Ascending aorta (tissue), 2 donors: ENCODE data around the gene SCYGR7. TPM values are rescaled to one million over a fixed set of nuclear protein-coding genes. Genes with fewer than 3 reads are reported as not detected.

Source experiments
- DNase-seq, 2 donors: peaks; one replicate each; pipeline ENCODE4 v3.0.0-alpha.2; 2019; ENCODE audit warnings: low spot score in 2 of 2
- H3K27ac ChIP-seq, 2 donors: fragments of 200-600 bp; sonication (generic); one replicate each; pipeline ENCODE4 v1.5.1; 2016 to 2017; ENCODE audit warnings: mild to moderate bottlenecking in 1 of 2
- H3K27me3 ChIP-seq: fragments of 200-600 bp; sonication (generic); one replicate; pipeline ENCODE4 v1.5.1; 2017
- H3K36me3 ChIP-seq, 2 donors: fragments of 200-600 bp; sonication (generic); one replicate each; pipeline ENCODE4 v1.5.1; 2016
- H3K4me1 ChIP-seq, 2 donors: fragments of 200-600 bp; sonication (generic); one replicate each; pipeline ENCODE4 v1.5.1; 2016 to 2017; ENCODE audit warnings: mild to moderate bottlenecking in 1 of 2
- H3K4me3 ChIP-seq, 2 donors: fragments of 200-600 bp; sonication (generic); one replicate each; pipeline ENCODE4 v1.5.1; 2016 to 2017; ENCODE audit warnings: mild to moderate bottlenecking in 1 of 2
- H3K9me3 ChIP-seq, 2 donors: fragments of 200-600 bp; sonication (generic); one replicate each; pipeline ENCODE4 v1.5.1; 2016
- intact Hi-C: fragments of 100-400 bp; cut with DNase I; formaldehyde crosslinking; loops from one replicate; pipeline ENCODE4 v1.15.1; 2023
- total RNA-seq: library from RNA; depleted of rRNA; stranded (reverse); fragments of >200 nt; gene quantifications from one replicate; pipeline ENCODE4 v1.1.0, GENCODE V29; 2016
- TF ChIP-seq, protein P1 (sequence below), 3 experiments: fragments of 200-600 bp in 2 of 3; fragments of 450-650 bp in 1 of 3; sonication (generic) in 2 of 3; IDR thresholded peaks; one replicate each; pipeline ENCODE4 v1.5.1; 2016 to 2019; ENCODE audit warnings: antibody characterized with exemption in 3 of 3, mild to moderate bottlenecking in 1 of 3, moderate library complexity in 1 of 3

Gene SCYGR7
- total RNA-seq, 1 donor from 2014 or later = not detected

DNA sequence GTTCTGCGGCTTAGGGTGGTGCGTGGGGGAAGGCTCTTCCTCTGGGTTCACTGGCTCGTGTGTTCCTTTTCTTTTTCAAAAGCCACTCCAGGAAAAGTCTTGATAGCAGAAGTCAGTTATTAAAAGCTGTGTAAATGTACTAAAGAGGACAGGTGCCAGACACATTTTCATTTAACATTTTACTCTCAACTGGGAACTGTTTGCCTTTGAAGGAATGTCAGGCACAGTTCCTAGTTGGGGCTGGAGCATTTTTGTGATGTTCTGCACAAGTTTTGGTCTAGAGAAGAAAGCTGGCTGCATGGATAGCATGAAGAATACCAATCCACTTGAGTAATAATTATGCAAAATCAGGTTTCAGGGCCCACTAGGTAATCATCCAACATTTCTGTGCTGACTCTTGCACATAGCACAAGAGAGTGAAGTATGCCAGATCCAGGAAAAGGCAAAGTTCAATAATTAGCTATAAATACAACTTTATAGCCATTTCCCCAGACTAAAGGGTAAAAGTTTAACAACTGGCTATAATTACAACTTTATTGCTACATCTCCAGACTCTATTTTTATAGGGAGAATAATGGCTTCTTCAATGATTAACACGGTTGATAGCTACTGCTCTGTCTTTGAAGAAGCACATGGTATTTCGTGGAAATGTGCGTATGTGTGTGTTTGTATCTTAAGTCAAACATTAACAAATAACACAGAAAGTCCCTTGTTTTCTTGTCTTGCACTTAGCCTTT is 33.8 kb downstream of the SCYGR7 start:
- no peak overlapping the region for H3K4me3 ChIP-seq
- H3K27me3 ChIP-seq = no peaks in the 10 kb centered on the region
- H3K27ac ChIP-seq = peak overlapping the region in 1 of 2 donors; percentile 10
- DNase-seq = no peak
- intact Hi-C loops = loop anchor here (5.0 kb wide), 1 partner anchor 125 kb away; no protein-coding TSS in a partner anchor
- TF ChIP-seq, protein P1, sequence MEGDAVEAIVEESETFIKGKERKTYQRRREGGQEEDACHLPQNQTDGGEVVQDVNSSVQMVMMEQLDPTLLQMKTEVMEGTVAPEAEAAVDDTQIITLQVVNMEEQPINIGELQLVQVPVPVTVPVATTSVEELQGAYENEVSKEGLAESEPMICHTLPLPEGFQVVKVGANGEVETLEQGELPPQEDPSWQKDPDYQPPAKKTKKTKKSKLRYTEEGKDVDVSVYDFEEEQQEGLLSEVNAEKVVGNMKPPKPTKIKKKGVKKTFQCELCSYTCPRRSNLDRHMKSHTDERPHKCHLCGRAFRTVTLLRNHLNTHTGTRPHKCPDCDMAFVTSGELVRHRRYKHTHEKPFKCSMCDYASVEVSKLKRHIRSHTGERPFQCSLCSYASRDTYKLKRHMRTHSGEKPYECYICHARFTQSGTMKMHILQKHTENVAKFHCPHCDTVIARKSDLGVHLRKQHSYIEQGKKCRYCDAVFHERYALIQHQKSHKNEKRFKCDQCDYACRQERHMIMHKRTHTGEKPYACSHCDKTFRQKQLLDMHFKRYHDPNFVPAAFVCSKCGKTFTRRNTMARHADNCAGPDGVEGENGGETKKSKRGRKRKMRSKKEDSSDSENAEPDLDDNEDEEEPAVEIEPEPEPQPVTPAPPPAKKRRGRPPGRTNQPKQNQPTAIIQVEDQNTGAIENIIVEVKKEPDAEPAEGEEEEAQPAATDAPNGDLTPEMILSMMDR (IDR thresholded peaks at IDR 0.05) = no peak
- no peaks in the 10 kb centered on the region for H3K36me3 ChIP-seq
- H3K9me3 ChIP-seq = no peaks in the 10 kb centered on the region
- peaks cover 0 to 11% of the 10 kb centered on the region in 2 donors for H3K4me1 ChIP-seq

DNA sequence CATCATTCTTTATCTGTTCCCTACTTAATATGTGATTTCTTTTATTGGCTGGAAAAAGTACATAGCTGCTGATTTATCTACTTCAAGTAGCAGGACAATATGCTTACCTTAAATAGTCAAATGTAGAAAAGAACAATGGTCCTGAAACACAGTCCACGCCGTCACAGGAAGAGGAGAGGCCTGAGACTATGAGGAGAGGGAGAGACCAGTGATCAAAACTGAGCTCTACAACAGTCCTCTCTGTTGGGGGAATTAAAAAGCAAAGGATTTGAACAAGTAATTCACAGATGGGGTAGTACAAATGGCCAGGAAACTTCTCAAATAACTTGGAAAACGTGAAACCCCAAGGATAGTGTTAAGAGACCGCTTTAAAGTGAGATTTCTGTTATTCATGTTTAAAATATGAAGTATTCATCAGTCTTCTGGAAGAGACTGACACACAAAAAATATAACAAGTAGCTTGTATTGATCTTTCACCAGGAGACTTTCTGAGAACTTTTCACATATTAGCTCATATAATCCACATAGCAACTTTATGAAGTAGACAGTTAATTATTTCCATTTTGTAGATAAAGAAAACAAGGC is 37.7 kb downstream of the SCYGR7 start:
- Histone ChIP-seq H3K4me1 (peaks cover 0 to 11% of the 10 kb centered on the region in 2 donors), H3K36me3 (no peaks in the 10 kb centered on the region), H3K27ac (peak overlapping the region; percentile 29 to 60), H3K27me3 (no peaks in the 10 kb centered on the region), H3K9me3 (no peaks in the 10 kb centered on the region), H3K4me3 (no peak overlapping the region)
- TF ChIP-seq, protein P1 (IDR thresholded peaks at IDR 0.05) = no peak
- intact Hi-C loops = loop anchor here (1.0 to 2.0 kb wide), 4 partner anchors 49 to 360 kb away; partner anchors contain the start of gene AGFG1
- DNase-seq = no peak

DNA sequence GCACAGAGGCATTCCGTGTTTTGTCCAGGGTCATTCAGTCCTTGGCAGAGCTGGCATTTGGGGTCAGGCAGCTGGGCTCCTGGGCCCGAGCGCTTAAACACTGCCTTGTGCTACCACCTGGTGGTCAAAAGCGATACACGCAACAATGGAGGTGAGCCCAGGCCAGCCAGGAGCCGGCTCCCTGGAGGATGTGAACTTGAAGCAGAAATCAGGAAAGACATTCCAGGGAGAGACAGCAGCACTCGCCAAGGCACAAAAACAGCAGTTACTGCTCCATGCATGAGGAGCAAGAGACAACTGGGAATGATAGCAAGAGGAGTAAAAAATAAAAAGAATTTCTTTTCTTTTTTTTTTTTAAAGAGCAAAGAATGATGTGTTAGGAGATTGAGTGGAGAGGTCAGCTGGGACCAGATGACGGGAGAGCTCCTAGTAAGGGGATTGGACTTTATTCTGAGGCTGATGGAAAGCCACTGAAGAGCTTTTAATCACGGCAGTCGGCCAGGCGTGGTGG is 38.3 kb downstream of the SCYGR7 start:
- peak overlapping the region; percentile 29 to 60 for H3K27ac ChIP-seq
- H3K4me3 ChIP-seq = no peak overlapping the region
- H3K4me1 ChIP-seq = peaks cover 0 to 11% of the 10 kb centered on the region in 2 donors
- TF ChIP-seq, protein P1 (IDR thresholded peaks at IDR 0.05) = peak; percentile 82 to 85 (median 85)
- H3K9me3 ChIP-seq = no peaks in the 10 kb centered on the region
- H3K27me3 ChIP-seq = no peaks in the 10 kb centered on the region
- peak in 1 of 2 donors; percentile 91 for DNase-seq
- intact Hi-C loops = loop anchor here (1.0 to 2.0 kb wide), 4 partner anchors 49 to 360 kb away; partner anchors contain the start of gene AGFG1
- no peaks in the 10 kb centered on the region for H3K36me3 ChIP-seq

DNA sequence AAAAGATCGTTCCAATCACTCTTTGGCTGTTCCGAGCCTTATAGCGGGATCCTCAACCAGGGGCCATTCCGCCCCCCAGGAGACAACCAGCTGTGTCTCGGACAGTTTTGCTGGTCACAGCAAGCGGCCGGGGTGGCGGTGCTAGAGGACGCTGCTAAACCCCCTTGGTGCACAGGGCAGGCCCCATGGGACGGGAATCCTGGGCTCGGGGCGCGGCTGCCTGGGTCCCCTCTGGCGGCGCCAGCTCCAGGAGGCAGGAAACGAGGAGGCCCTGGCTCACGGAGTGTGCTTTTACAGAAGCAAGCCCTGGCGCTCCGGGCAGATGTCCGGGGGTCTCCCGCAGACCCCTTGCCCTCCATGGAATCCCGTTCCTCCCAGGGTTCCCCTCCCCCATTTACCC is 39.7 kb downstream of the SCYGR7 start:
- DNase-seq = no peak
- Histone ChIP-seq H3K27ac (no peak overlapping the region), H3K9me3 (no peaks in the 10 kb centered on the region), H3K27me3 (no peaks in the 10 kb centered on the region), H3K4me1 (peaks cover 0 to 8% of the 10 kb centered on the region in 2 donors), H3K4me3 (no peak overlapping the region), H3K36me3 (no peaks in the 10 kb centered on the region)
- TF ChIP-seq, protein P1 (IDR thresholded peaks at IDR 0.05) = no peak
- intact Hi-C loops = loop anchor here (2.0 kb wide), 1 partner anchor 295 kb away; the partner anchor contains the start of gene AGFG1

DNA sequence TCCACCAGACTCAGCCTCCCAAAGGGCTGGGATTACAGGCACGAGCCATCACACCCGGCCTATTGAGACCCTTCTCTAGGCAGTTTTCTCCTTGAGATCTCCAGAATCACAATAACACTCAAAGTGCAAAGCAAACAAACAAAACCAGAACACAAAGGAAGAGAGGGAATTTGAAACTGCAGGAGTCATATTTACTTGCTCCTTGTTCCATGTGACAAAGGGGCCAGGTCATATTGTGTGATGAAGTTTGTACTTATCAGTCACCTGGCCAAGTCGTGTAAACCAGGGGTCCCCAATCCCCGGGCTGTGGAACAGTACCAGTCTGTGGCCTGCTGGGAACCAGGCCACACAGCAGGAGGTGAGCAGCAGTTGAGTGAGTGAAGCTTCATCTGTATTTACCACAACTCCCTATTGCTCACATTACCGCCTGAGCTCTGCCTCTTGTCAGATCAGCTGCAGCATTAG is 44.1 kb downstream of the SCYGR7 start:
- Histone ChIP-seq H3K4me1 (no peaks in the 10 kb centered on the region), H3K36me3 (no peaks in the 10 kb centered on the region), H3K4me3 (no peak overlapping the region), H3K27ac (no peak overlapping the region), H3K9me3 (no peaks in the 10 kb centered on the region), H3K27me3 (no peaks in the 10 kb centered on the region)
- intact Hi-C loops = no loop called here
- TF ChIP-seq, protein P1 (IDR thresholded peaks at IDR 0.05) = no peak
- no peak for DNase-seq
